Retinal pigment epithelial cell (primary cell): ENCODE measurements around the gene ADCY10.

Experiments
- DNase-seq: peaks from one replicate; pipeline ENCODE4 v3.0.0-alpha.2; 2010; ENCODE audit warnings: low read depth
- H3K4me3 ChIP-seq: 2 replicates; pipeline ENCODE4 v1.5.1; 2011; ENCODE audit warnings: mild to moderate bottlenecking, low read length, control low read depth, moderate library complexity
- CTCF ChIP-seq: conservative IDR thresholded peaks from 2 replicates; pipeline ENCODE4 v1.5.1; 2011; ENCODE audit warnings: low read depth, low read length, control low read depth, inconsistent platforms

ADCY10 gene

GRCh38 chr1:167916766-167917511, 3.0 kb upstream of the ADCY10 start:
- no peak overlapping the region for H3K4me3 ChIP-seq
- DNase-seq = no peak
- TF ChIP-seq CTCF = no peak

- no peak for TF ChIP-seq CTCF
- H3K4me3 ChIP-seq = no peak overlapping the region
- no peak for DNase-seq
These were observed 1.6 kb upstream of the ADCY10 start for GRCh38 chr1:167915569-167915968.

GRCh38 chr1:167912294-167912693, 1.6 kb downstream of the ADCY10 start:
- DNase-seq = no peak
- no peak overlapping the region for H3K4me3 ChIP-seq
- no peak for TF ChIP-seq CTCF

- no peak for DNase-seq
- no peak overlapping the region for H3K4me3 ChIP-seq
- no peak for TF ChIP-seq CTCF
These were observed 2.5 kb downstream of the ADCY10 start for GRCh38 chr1:167911413-167911812.

GRCh38 chr1:167910530-167910929, 3.4 kb downstream of the ADCY10 start:
- TF ChIP-seq CTCF = no peak
- no peak for DNase-seq
- H3K4me3 ChIP-seq = no peak overlapping the region

- no peak for DNase-seq
These were observed 4.2 kb downstream of the ADCY10 start for GRCh38 chr1:167909691-167910180.

More at GRCh38 chr1:167909691-167910180, 4.2 kb downstream of the ADCY10 start:
- H3K4me3 ChIP-seq = no peak overlapping the region
- no peak for TF ChIP-seq CTCF
